Left lung (tissue), 10 donors: Measurements from ENCODE around the gene CACNG7. TPM values are rescaled to one million over a fixed set of nuclear protein-coding genes. Genes with fewer than 3 reads are reported as not detected.

Experiments
- ATAC-seq: fragments of 200-7000 bp; cut with Tn5 transposase; one replicate; pipeline ENCODE4 v1.9.1; 2020; ENCODE audit warnings: moderate library complexity
- DNase-seq, 4 donors: peaks; one replicate each; pipeline ENCODE4 v3.0.0-alpha.2; 2013 to 2020
- H3K27ac ChIP-seq, 2 donors: fragments of 200-600 bp; sonication (generic) in 1 of 2; one replicate each; pipeline versions ENCODE4 v1.5.0 to v1.8.0; 2020 to 2021
- H3K27me3 ChIP-seq, 2 donors: fragments of 200-600 bp; sonication (generic) in 1 of 2; one replicate each; pipeline versions ENCODE4 v1.5.0 to v1.8.0; 2020 to 2021
- H3K36me3 ChIP-seq, 2 donors: fragments of 200-600 bp; sonication (generic) in 1 of 2; one replicate each; pipeline versions ENCODE4 v1.5.0 to v1.8.0; 2020 to 2021
- H3K4me1 ChIP-seq, 2 donors: fragments of 200-600 bp; one replicate each; pipeline ENCODE4 v1.8.0; 2021
- H3K4me3 ChIP-seq, 2 donors: fragments of 200-600 bp; sonication (generic) in 1 of 2; one replicate each; pipeline versions ENCODE4 v1.5.0 to v1.8.0; 2020 to 2021; ENCODE audit warnings: mild to moderate bottlenecking in 1 of 2
- H3K9me3 ChIP-seq, 2 donors: fragments of 200-600 bp; sonication (generic) in 1 of 2; one replicate each; pipeline versions ENCODE4 v1.5.0 to v1.8.0; 2020 to 2021
- intact Hi-C, 2 donors: fragments of 100-400 bp; cut with DNase I; formaldehyde crosslinking; loops; one replicate each; pipeline versions ENCODE4 v1.11.2 to v1.14.2; 2022
- polyA plus RNA-seq, 6 donors: library from polyadenylated mRNA; unstranded; fragments of 120-200 nt; gene quantifications; one replicate each; pipeline ENCODE4 v1.2.1, GENCODE V29; 2013; ENCODE audit not compliant: insufficient read length in 6 of 6
- total RNA-seq, 2 donors: library from RNA; stranded (reverse); fragmentation: NEBNext Ultra II Directional; extraction: Animal tissue kit (Norgen Biotek cat#: 25700); gene quantifications; one replicate each; pipeline ENCODE4 v1.2.1, GENCODE V29; 2021
- TF ChIP-seq, protein P1 (sequence below), 2 donors: fragments of 200-600 bp; sonication (generic) in 1 of 2; IDR thresholded peaks; one replicate each; pipeline versions ENCODE4 v1.5.0 to v1.8.0; 2021; ENCODE audit warnings: antibody characterized with exemption in 2 of 2
- donor health status: DM: no; HTN: yes; CAD: no.
- donor health status: DM: no; HTN: no; CAD: no.

Gene CACNG7
- total and polyA plus RNA-seq, 8 donors, result 0.06 TPM; not detected in 7

DNA sequence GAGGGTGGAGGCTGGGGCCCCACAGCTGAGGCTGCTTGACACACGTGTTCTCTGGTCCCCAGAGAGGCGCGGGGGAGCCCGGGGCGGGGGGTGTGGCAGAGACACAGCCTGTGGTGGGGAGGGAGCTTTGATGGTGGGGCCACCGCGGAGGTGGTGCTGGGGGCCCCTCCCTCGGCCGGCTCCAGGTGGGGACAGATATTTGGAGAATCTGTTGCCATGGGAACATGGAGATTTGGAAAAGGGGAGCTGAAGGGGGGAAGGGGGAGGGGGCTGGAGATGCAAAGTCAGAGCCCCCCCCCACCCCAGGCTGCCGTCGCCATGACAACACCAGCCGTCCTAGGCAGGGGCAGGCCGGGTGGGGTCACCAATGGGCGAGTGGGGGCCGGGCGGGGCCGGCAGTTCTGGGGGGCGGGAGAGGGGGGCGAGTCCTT is 25.8 kb upstream of the CACNG7 start:
- Histone ChIP-seq H3K4me1 (peaks cover 7 to 27% of the 10 kb centered on the region in 2 donors), H3K9me3 (no peaks in the 10 kb centered on the region), H3K4me3 (no peak overlapping the region), H3K27ac (no peak overlapping the region), H3K36me3 (no peaks in the 10 kb centered on the region), H3K27me3 (peaks cover 26 to 74% of the 10 kb centered on the region in 2 donors)
- intact Hi-C loops, result no loop called here
- no peak for DNase-seq
- TF ChIP-seq, protein P1, sequence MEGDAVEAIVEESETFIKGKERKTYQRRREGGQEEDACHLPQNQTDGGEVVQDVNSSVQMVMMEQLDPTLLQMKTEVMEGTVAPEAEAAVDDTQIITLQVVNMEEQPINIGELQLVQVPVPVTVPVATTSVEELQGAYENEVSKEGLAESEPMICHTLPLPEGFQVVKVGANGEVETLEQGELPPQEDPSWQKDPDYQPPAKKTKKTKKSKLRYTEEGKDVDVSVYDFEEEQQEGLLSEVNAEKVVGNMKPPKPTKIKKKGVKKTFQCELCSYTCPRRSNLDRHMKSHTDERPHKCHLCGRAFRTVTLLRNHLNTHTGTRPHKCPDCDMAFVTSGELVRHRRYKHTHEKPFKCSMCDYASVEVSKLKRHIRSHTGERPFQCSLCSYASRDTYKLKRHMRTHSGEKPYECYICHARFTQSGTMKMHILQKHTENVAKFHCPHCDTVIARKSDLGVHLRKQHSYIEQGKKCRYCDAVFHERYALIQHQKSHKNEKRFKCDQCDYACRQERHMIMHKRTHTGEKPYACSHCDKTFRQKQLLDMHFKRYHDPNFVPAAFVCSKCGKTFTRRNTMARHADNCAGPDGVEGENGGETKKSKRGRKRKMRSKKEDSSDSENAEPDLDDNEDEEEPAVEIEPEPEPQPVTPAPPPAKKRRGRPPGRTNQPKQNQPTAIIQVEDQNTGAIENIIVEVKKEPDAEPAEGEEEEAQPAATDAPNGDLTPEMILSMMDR (IDR thresholded peaks at IDR 0.05), result no peak
- no peak for ATAC-seq

GRCh38 chr19:53883741-53884140 is 25.3 kb upstream of the CACNG7 start:
- peaks cover 26 to 74% of the 10 kb centered on the region in 2 donors for H3K27me3 ChIP-seq

DNA sequence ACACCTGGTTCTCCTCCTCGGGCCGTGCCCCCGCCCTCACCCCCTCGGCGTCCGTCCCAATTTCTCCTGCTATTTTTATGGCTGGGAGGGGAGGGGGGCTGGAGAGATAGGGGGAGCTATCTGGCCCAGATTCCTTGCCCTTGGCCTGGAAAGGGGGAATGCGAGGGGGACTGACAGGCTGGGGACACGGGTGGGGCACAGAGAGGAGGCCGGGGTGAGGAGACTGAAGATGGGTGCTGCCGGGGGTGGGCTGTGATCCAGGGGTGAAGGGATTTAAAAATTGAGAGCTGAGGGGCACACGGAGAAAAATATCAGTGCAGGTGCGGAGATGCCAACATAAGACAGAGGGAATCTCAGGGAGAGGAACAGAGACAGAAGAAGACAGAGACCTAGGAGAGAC is 24.8 kb upstream of the CACNG7 start:
- TF ChIP-seq, protein P1 (IDR thresholded peaks at IDR 0.05), result no peak
- Histone ChIP-seq H3K27ac (no peak overlapping the region), H3K36me3 (no peaks in the 10 kb centered on the region), H3K27me3 (peaks cover 26 to 75% of the 10 kb centered on the region in 2 donors), H3K4me1 (peaks cover 7 to 23% of the 10 kb centered on the region in 2 donors), H3K9me3 (no peaks in the 10 kb centered on the region), H3K4me3 (no peak overlapping the region)
- intact Hi-C loops, result no loop called here
- no peak for DNase-seq
- ATAC-seq, result no peak

More at GRCh38 chr19:53883741-53884140, 25.3 kb upstream of the CACNG7 start:
- no peak for ATAC-seq
- no peaks in the 10 kb centered on the region for H3K36me3 ChIP-seq
- peaks cover 7 to 25% of the 10 kb centered on the region in 2 donors for H3K4me1 ChIP-seq
- intact Hi-C loops, result no loop called here
- H3K27ac ChIP-seq, result no peak overlapping the region
- DNase-seq, result no peak
- TF ChIP-seq, protein P1 (IDR thresholded peaks at IDR 0.05), result no peak
- H3K4me3 ChIP-seq, result no peak overlapping the region
- no peaks in the 10 kb centered on the region for H3K9me3 ChIP-seq

GRCh38 chr19:53885036-53885435 is 24.0 kb upstream of the CACNG7 start:
- TF ChIP-seq, protein P1 (IDR thresholded peaks at IDR 0.05), result no peak
- Histone ChIP-seq H3K4me3 (no peak overlapping the region), H3K9me3 (no peaks in the 10 kb centered on the region), H3K4me1 (peaks cover 7 to 23% of the 10 kb centered on the region in 2 donors), H3K27me3 (peaks cover 23 to 75% of the 10 kb centered on the region in 2 donors), H3K27ac (no peak overlapping the region), H3K36me3 (no peaks in the 10 kb centered on the region)
- ATAC-seq, result no peak
- DNase-seq, result no peak
- intact Hi-C loops, result no loop called here

DNA sequence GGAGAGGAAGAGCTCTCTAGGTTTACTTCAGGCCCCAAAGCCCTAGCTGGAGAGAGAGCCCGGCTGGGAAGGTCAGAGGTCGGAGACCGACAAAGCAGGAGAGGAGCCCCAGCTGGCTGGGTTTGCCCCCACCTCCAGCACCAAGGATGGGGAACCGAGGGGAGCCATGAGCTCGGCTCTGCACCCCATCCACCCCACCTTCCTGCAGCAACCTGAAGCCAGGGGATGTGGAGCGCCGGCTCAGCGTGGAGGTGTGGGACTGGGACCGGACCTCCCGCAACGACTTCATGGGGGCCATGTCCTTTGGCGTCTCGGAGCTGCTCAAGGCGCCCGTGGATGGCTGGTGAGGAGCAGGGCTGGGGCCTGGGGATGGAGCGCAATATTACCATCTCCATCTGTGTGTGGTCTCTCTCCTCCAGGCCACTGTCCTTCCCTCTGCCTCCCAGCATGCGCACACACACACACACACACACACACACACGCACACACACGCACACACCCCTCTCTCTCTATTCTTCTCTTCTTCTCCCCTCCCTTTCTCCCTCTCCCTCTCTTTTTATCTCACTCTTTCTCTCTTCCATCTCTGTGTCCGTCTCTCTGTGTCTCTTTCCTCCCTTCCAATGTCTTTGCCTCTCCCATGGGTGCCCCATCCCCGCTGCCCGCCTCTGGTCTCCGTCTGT is 16.6 kb upstream of the CACNG7 start:
- Histone ChIP-seq H3K4me3 (no peak overlapping the region), H3K27me3 (peaks cover 6 to 81% of the 10 kb centered on the region in 2 donors), H3K9me3 (no peaks in the 10 kb centered on the region), H3K36me3 (no peaks in the 10 kb centered on the region), H3K4me1 (peaks cover 0 to 10% of the 10 kb centered on the region in 2 donors), H3K27ac (no peak overlapping the region)
- intact Hi-C loops, result no loop called here
- DNase-seq (peak in 1 of 4 donors; percentile 69), ATAC-seq (no peak)
- TF ChIP-seq, protein P1 (IDR thresholded peaks at IDR 0.05), result no peak
